Loucy (cell line): ENCODE measurements around the gene PIAS4.

ENCODE experiments used
- EZH2phosphoT487 ChIP-seq: fragments of 200-600 bp; IDR thresholded peaks from 2 replicates; pipeline ENCODE4 v1.6.1; 2018; ENCODE audit warnings: antibody characterized with exemption, mild to moderate bottlenecking, moderate library complexity, borderline replicate concordance
- TF ChIP-seq, protein P1 (sequence below): fragments of 200-600 bp; sonication (generic); conservative IDR thresholded peaks from 2 replicates; pipeline ENCODE4 v1.5.1; 2014; ENCODE audit warnings: mild to moderate bottlenecking, antibody characterized with exemption, low read length

DNA sequence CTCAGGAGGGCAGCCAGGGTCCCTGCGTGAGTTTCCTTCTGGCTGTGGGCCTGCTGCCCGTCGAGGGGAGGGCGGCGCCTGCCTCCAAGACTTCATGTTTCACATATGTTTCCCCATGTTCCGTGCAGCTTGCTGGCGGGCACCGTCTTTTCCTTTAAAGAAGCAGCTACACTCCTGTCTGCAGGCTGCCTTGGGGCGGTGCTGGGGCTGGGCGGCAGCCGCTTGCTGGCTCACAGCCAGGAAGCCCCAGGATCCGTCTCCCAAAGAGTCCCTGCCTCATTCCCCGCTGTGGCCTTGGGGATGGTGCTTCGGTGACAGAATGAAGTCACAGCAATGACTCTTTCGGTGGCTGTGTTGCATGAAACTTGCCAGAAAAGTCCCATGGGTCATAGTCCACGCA is 24.9 kb downstream of the PIAS4 start:
- TF ChIP-seq, protein P1, sequence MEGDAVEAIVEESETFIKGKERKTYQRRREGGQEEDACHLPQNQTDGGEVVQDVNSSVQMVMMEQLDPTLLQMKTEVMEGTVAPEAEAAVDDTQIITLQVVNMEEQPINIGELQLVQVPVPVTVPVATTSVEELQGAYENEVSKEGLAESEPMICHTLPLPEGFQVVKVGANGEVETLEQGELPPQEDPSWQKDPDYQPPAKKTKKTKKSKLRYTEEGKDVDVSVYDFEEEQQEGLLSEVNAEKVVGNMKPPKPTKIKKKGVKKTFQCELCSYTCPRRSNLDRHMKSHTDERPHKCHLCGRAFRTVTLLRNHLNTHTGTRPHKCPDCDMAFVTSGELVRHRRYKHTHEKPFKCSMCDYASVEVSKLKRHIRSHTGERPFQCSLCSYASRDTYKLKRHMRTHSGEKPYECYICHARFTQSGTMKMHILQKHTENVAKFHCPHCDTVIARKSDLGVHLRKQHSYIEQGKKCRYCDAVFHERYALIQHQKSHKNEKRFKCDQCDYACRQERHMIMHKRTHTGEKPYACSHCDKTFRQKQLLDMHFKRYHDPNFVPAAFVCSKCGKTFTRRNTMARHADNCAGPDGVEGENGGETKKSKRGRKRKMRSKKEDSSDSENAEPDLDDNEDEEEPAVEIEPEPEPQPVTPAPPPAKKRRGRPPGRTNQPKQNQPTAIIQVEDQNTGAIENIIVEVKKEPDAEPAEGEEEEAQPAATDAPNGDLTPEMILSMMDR = no peak
- no peak for TF ChIP-seq EZH2phosphoT487
